Ishikawa (cell line): ENCODE measurements around the gene NPHP4.

Experiments
- CEBPB ChIP-seq: IDR thresholded peaks from 2 replicates; pipeline ENCODE4 v1.6.1; 2012
- CREB1 ChIP-seq: IDR thresholded peaks from 2 replicates; pipeline ENCODE4 v1.6.1; 2012; ENCODE audit warnings: low read depth
- EGR1 ChIP-seq: IDR thresholded peaks from 2 replicates; pipeline ENCODE4 v1.6.1; 2012
- EP300 ChIP-seq: IDR thresholded peaks from 2 replicates; pipeline ENCODE4 v1.6.1; 2012; ENCODE audit warnings: borderline replicate concordance
- FOXM1 ChIP-seq: IDR thresholded peaks from 2 replicates; pipeline ENCODE4 v1.6.1; 2012; ENCODE audit warnings: low read depth, borderline replicate concordance
- NFIC ChIP-seq: IDR thresholded peaks from 2 replicates; pipeline ENCODE4 v1.6.1; 2012
- RAD21 ChIP-seq: IDR thresholded peaks from 2 replicates; pipeline ENCODE4 v1.6.1; 2012; ENCODE audit warnings: low read depth
- TAF1 ChIP-seq: IDR thresholded peaks from 2 replicates; pipeline ENCODE4 v1.6.1; 2012; ENCODE audit warnings: low read depth, mild to moderate bottlenecking
- TCF12 ChIP-seq: IDR thresholded peaks from 2 replicates; pipeline ENCODE4 v1.6.1; 2012; ENCODE audit warnings: low read depth
- TEAD4 ChIP-seq: IDR thresholded peaks from 2 replicates; pipeline ENCODE4 v1.6.1; 2012
- YY1 ChIP-seq: IDR thresholded peaks from 2 replicates; pipeline ENCODE4 v1.6.1; 2012; ENCODE audit warnings: low read depth
- ZBTB7A ChIP-seq: IDR thresholded peaks from 2 replicates; pipeline ENCODE4 v1.6.1; 2012; ENCODE audit warnings: low read depth
- TF ChIP-seq, protein P1 (sequence below): IDR thresholded peaks from 2 replicates; pipeline ENCODE4 v1.6.1; 2012; ENCODE audit warnings: low read depth, mild to moderate bottlenecking
- TF ChIP-seq, protein P2 (sequence below): IDR thresholded peaks from 2 replicates; pipeline ENCODE4 v1.6.1; 2012
- TF ChIP-seq, protein P3 (sequence below): IDR thresholded peaks from 2 replicates; pipeline ENCODE4 v1.6.1; 2012

Gene NPHP4

DNA sequence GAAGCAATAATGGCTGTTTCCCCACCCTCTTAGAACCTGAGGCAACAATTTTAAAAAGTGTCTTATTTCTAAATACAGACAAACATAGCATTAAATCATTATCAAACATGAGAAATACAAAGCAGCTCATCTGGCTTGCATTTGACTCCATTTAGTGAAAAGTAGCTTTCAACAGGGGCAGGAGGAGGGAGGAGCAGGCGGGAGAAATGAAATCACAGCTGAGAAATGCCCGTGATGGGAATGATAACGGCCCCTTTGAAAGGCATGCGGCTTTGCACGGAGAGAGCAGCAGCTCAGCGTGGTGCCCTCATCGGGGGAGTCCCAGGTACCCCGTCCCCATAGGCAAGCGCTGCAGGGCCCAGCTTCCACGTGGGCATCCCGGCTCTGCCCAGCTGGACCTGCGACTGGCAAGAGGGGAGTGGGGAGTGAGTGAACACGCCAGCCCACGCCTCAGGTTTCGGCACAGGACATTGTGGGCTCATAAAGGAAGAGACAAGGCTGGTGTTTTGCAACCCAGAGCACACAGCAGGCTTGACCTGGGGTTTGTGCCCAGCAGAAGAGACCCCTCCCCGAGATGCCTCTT is 134.6 kb downstream of the NPHP4 start:
- TF ChIP-seq NFIC (no peak), RAD21 (no peak), FOXM1 (no peak), EGR1 (no peak), EP300 (no peak), ZBTB7A (no peak), TCF12 (no peak)
- TF ChIP-seq, protein P1, sequence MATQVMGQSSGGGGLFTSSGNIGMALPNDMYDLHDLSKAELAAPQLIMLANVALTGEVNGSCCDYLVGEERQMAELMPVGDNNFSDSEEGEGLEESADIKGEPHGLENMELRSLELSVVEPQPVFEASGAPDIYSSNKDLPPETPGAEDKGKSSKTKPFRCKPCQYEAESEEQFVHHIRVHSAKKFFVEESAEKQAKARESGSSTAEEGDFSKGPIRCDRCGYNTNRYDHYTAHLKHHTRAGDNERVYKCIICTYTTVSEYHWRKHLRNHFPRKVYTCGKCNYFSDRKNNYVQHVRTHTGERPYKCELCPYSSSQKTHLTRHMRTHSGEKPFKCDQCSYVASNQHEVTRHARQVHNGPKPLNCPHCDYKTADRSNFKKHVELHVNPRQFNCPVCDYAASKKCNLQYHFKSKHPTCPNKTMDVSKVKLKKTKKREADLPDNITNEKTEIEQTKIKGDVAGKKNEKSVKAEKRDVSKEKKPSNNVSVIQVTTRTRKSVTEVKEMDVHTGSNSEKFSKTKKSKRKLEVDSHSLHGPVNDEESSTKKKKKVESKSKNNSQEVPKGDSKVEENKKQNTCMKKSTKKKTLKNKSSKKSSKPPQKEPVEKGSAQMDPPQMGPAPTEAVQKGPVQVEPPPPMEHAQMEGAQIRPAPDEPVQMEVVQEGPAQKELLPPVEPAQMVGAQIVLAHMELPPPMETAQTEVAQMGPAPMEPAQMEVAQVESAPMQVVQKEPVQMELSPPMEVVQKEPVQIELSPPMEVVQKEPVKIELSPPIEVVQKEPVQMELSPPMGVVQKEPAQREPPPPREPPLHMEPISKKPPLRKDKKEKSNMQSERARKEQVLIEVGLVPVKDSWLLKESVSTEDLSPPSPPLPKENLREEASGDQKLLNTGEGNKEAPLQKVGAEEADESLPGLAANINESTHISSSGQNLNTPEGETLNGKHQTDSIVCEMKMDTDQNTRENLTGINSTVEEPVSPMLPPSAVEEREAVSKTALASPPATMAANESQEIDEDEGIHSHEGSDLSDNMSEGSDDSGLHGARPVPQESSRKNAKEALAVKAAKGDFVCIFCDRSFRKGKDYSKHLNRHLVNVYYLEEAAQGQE: no peak
- TF ChIP-seq, protein P2, sequence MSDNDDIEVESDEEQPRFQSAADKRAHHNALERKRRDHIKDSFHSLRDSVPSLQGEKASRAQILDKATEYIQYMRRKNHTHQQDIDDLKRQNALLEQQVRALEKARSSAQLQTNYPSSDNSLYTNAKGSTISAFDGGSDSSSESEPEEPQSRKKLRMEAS: no peak
- TF ChIP-seq, protein P3, sequence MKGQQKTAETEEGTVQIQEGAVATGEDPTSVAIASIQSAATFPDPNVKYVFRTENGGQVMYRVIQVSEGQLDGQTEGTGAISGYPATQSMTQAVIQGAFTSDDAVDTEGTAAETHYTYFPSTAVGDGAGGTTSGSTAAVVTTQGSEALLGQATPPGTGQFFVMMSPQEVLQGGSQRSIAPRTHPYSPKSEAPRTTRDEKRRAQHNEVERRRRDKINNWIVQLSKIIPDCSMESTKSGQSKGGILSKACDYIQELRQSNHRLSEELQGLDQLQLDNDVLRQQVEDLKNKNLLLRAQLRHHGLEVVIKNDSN: no peak

DNA sequence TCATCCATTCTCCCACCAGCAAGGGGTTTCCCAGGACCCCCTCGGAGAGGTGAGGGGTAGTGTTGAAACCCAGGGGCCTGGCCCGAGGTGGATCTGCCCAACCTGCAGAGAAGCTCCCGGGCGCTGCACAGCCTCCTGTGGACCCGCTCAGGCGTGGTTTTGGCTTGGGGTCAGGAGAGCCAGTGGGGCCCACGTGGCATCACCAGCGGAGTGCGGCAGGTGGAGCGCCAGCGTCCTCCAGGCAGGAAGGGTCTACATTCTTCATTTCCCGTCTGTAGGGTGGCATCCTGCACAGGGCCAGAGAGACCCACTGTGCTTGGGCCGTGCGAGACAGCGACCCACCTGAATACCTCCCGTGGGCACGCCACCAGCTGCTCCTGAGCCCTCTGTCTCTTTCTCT is 135.2 kb downstream of the NPHP4 start:
- TF ChIP-seq FOXM1: no peak
- TF ChIP-seq CEBPB: no peak
- no peak for TF ChIP-seq RAD21
- TF ChIP-seq TAF1: no peak
- no peak for TF ChIP-seq CREB1

DNA sequence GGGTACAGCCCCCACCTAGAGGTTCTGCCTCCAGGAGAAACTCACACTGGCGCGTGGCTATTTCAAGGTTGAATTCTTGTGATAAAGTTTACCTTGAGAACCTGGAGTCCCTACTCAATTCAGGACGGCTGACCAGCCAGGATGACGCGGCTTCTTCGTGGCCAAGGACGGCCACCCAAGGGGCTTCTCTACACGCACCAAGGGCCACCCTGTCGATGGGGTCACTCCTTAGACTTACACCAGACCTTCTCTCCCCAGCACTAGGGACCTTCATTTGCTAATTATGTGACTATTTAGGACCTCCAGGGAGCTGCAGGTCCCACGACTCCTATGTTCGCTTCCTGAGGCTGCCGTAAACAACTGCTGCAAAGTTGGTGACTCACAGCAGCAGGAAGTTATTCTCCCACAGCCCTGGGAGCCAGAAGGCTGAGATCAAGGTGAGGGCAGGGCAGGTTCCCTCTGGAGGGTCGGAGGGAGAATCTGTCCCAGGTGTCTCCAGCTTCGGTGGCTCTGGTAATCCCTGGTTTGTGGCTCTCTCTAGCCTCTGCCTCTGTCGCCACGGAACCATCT is 135.9 kb downstream of the NPHP4 start:
- TF ChIP-seq CREB1 (no peak), RAD21 (no peak), EGR1 (no peak), YY1 (no peak), EP300 (no peak), ZBTB7A (no peak), FOXM1 (no peak), TEAD4 (no peak), NFIC (no peak), TAF1 (no peak), TCF12 (no peak), CEBPB (no peak)
- TF ChIP-seq, protein P3: no peak
- TF ChIP-seq, protein P2: no peak
- TF ChIP-seq, protein P1: no peak

DNA sequence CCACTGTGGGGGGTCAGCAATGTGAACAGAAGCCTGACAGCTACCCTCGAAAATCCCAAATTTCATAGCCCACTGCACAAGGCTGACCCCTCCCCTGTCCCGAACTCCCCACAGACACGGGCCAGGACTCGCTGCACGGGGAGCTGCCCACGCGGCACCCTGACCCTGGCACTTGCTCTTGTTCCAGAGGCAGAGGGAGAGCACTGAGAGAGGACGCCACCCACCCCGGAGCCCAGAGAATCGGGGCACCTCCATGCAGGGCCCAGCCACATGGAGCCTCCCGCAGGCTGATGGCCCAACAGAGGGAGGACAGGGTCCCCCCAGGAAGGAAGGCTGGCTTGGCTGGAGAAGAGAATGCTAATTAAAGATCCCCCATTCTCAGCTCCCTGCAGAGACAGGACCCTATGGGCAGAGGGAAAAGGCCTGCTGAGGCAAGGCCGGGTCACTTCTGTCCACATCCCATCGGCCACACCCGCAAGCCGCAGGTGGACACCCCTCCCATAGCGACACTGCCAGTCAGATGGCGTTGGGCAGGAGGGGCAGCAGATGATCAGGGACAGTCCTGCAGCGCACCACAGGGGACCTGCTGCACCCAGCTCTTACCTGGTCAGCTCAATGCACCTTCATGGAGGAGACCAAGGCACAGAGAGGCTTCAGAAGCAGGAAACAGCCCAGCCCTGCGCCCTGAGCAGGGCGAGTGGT is 136.9 kb downstream of the NPHP4 start:
- TF ChIP-seq, protein P2: no peak
- TF ChIP-seq YY1 (no peak), CREB1 (no peak), RAD21 (no peak), EGR1 (no peak), TCF12 (no peak), TAF1 (no peak), TEAD4 (no peak), NFIC (no peak), EP300 (no peak), FOXM1 (no peak), CEBPB (no peak), ZBTB7A (no peak)
- TF ChIP-seq, protein P3: no peak
- TF ChIP-seq, protein P1: no peak
